NCI-H345 treated with DMSO at 0.1 percent for 48 hours (cell line): ENCODE results near the gene LPXN.
A peak's percentile ranks its signal among the peaks of the same experiment; 100 is the strongest.
"Not testable (repeated sequence)": the region's sequence is repeated elsewhere in the genome, so short reads cannot be mapped to it uniquely, and the experiment has no call there.

Experiments
- DNase-seq: peaks from one replicate; lab custom pipeline; 2025; ENCODE audit not compliant: unreplicated experiment; lab: John Stamatoyannopoulos, UW

LPXN gene

GRCh38 chr11:58579192-58580129 lies 3.8 kb upstream of the LPXN start:
- peak; percentile 87 for DNase-seq

GRCh38 chr11:58578635-58579191 lies 3.1 kb upstream of the LPXN start, which contains the start of gene ZFP91:
TSS of gene ZFP91 (plus strand) at chr11:58579063. CDS start at chr11:58579282, 219 bp downstream.
- peak; percentile 90 for DNase-seq

- DNase-seq: peak; percentile 98
Observed at GRCh38 chr11:58578136-58578634, 2.5 kb upstream of the LPXN start.

- DNase-seq: no peak
Observed at GRCh38 chr11:58577555-58578135, 2.0 kb upstream of the LPXN start.

GRCh38 chr11:58576887-58577471 lies 1.3 kb upstream of the LPXN start:
- DNase-seq: no peak

GRCh38 chr11:58574881-58575280 lies 775 bp downstream of the LPXN start:
- DNase-seq: no peak

- DNase-seq: no peak
Observed at GRCh38 chr11:58573451-58574104, 2.1 kb downstream of the LPXN start.

GRCh38 chr11:58572906-58573305 lies 2.8 kb downstream of the LPXN start:
- DNase-seq: not testable (repeated sequence)

GRCh38 chr11:58567889-58568512 lies 7.7 kb downstream of the LPXN start:
- DNase-seq: no peak

- DNase-seq: no peak
Observed at GRCh38 chr11:58564231-58564630, 11.4 kb downstream of the LPXN start.

GRCh38 chr11:58562375-58562800 lies 13.3 kb downstream of the LPXN start:
- DNase-seq: no peak

GRCh38 chr11:58561394-58562098 lies 14.1 kb downstream of the LPXN start:
- DNase-seq: no peak

GRCh38 chr11:58560842-58561241 lies 14.8 kb downstream of the LPXN start:
- DNase-seq: no peak

GRCh38 chr11:58549644-58550043 lies 26.0 kb downstream of the LPXN start:
- DNase-seq: no peak

GRCh38 chr11:58546841-58547240 lies 28.8 kb downstream of the LPXN start:
- DNase-seq: no peak

GRCh38 chr11:58531865-58532341 lies 43.8 kb downstream of the LPXN start:
- no peak for DNase-seq

- no peak for DNase-seq
Observed at GRCh38 chr11:58530236-58530635, 45.4 kb downstream of the LPXN start.

GRCh38 chr11:58527429-58527828 lies 48.2 kb downstream of the LPXN start:
- no peak for DNase-seq

GRCh38 chr11:58526721-58527120 lies 48.9 kb downstream of the LPXN start:
- DNase-seq: no peak
